Stomach (tissue), 4 donors: ENCODE data around the gene MAGI2.

Experiments used
- CTCF ChIP-seq, 7 experiments: fragments of 450-650 bp in 4 of 7; fragments of 200-600 bp in 3 of 7; sonication (generic) in 3 of 7; IDR thresholded peaks; one replicate each; pipeline ENCODE4 v1.5.1; 2016 to 2019; ENCODE audit warnings: antibody characterized with exemption in 7 of 7, control low read depth in 2 of 7, mild to moderate bottlenecking in 1 of 7
- EP300 ChIP-seq: sonication (generic); formaldehyde crosslinking; IDR thresholded peaks from one replicate; pipeline ENCODE4 v1.6.1; 2017; ENCODE audit warnings: antibody characterized with exemption

GRCh38 chr7:79459381-79459780 lies 5.9 kb upstream of the MAGI2 start:
- TF ChIP-seq CTCF (IDR thresholded peaks at IDR 0.05) (no peak), EP300 (no peak)
